Heart left ventricle (tissue), 16 donors: Measurements from ENCODE around the gene RAD51B. TPM values are rescaled to one million over a fixed set of nuclear protein-coding genes. Genes with fewer than 3 reads are reported as not detected.

Source experiments
- ATAC-seq, 4 donors: fragments of 200-7000 bp; cut with Tn5 transposase; one replicate each; pipeline ENCODE4 v1.9.1; 2020 to 2022; ENCODE audit warnings: moderate library complexity in 4 of 4, mild to moderate bottlenecking in 3 of 4, moderate number of reproducible peaks in 1 of 4
- DNase-seq, 5 donors: peaks; one replicate each; pipeline ENCODE4 v3.0.0-alpha.2; 2020
- H3K27ac ChIP-seq, 12 donors: fragments of 200-600 bp; sonication (generic) in 4 of 12; one replicate each; pipeline versions ENCODE4 v1.5.0 to v1.8.0; 2016 to 2022; ENCODE audit warnings: mild to moderate bottlenecking in 2 of 12
- H3K27me3 ChIP-seq, 9 donors: fragments of 200-600 bp; sonication (generic) in 2 of 9; one replicate each; pipeline versions ENCODE4 v1.5.1 to v1.8.0; 2016 to 2022; ENCODE audit warnings: mild to moderate bottlenecking in 3 of 9
- H3K36me3 ChIP-seq, 9 donors: fragments of 200-600 bp; sonication (generic) in 2 of 9; one replicate each; pipeline versions ENCODE4 v1.5.0 to v1.8.0; 2018 to 2022; ENCODE audit warnings: mild to moderate bottlenecking in 2 of 9
- H3K4me1 ChIP-seq, 12 donors: fragments of 200-600 bp; sonication (generic) in 4 of 12; one replicate each; pipeline versions ENCODE4 v1.5.0 to v1.8.0; 2016 to 2022; ENCODE audit warnings: mild to moderate bottlenecking in 3 of 12
- H3K4me3 ChIP-seq, 12 donors: fragments of 200-600 bp; sonication (generic) in 4 of 12; one replicate each; pipeline versions ENCODE4 v1.5.0 to v1.8.0; 2017 to 2022; ENCODE audit warnings: mild to moderate bottlenecking in 9 of 12, moderate library complexity in 4 of 12
- H3K9me3 ChIP-seq, 12 donors: fragments of 200-600 bp; sonication (generic) in 4 of 12; one replicate each; pipeline versions ENCODE4 v1.5.0 to v1.8.0; 2016 to 2022; ENCODE audit warnings: mild to moderate bottlenecking in 1 of 12
- CTCF ChIP-seq, 12 donors: fragments of 200-600 bp; sonication (generic) in 4 of 12; IDR thresholded peaks; one replicate each; pipeline versions ENCODE4 v1.5.0 to v1.8.0; 2018 to 2022; ENCODE audit warnings: antibody characterized with exemption in 12 of 12, mild to moderate bottlenecking in 5 of 12
- POLR2A ChIP-seq, 2 donors: fragments of 450-650 bp; IDR thresholded peaks; one replicate each; pipeline ENCODE4 v1.6.1; 2017; ENCODE audit warnings: antibody characterized with exemption in 2 of 2, mild to moderate bottlenecking in 2 of 2, moderate library complexity in 2 of 2
- WGBS, 4 donors: extraction: QIAGEN DNeasy Blood & Tissue Kit in 2 of 4; methylation state at CpG; one replicate each; pipeline versions ENCODE4 v1.1.5 to v1.1.7; 2013 to 2018; 5-methylcytosine and 5-hydroxymethylcytosine counted together
- intact Hi-C, 10 donors: fragments of 100-400 bp; cut with DNase I; formaldehyde crosslinking; loops; one replicate each; pipeline versions ENCODE4 v1.11.1 to v1.14.2; 2022
- polyA plus RNA-seq, 2 donors: library from polyadenylated mRNA; stranded (reverse); fragments of 200-250 nt; gene quantifications; one replicate each; pipeline ENCODE4 v1.2.3, GENCODE V29; 2013
- total RNA-seq, 9 donors: library from RNA; depleted of rRNA in 2 of 9; stranded (reverse); fragments of >200 nt in 2 of 9; fragmentation: NEBNext Ultra II Directional in 3 of 9; extraction: Animal tissue kit (Norgen Biotek cat#: 25700) in 3 of 9; gene quantifications; one replicate each; pipeline versions ENCODE4 v1.1.0 to v1.2.4, GENCODE V29; 2016 to 2023
- donor health status: ischemic (EF 13 %, LVEDD 7.1; RV severe dilation, severe dysfunction).
- donor health status: healthy with polysubstance abuse.
- donor health status: DM: no; HTN: yes; CAD: no.
- donor health status: DM: no; HTN: no; CAD: no.
- donor health status: ischemic (EF 25% LVEDD 6.9; RV normal size, moderate dysfunction).
- donor health status: ischemic (EF 25% LVEDD 5.7; RV mildly dilated, moderate dysfunction).
- donor health status: healthy.
- donor health status: DM: yes; HTN: yes; CAD: no.
- donor health status: ischemic (EF 35%, LVEDD 5.7; RV mildly dilated, moderate dysfunction).
- donor health status: nonischemic (EF 11% LVEDD 7.7; RV severe dilation, severe dysfunction).
- donor health status: DM: yes; HTN: yes; CAD: no.
- donor health status: PGD.
- donor health status: ischemic (EF 29% LVEDD 5.4; RV normal size, mild dysfunction).
- donor health status: nonischemic (EF 23%, LVEDD 6.1; RV moderate dilation, normal function).

Gene RAD51B
- total and polyA plus RNA-seq, 11 donors = 1.3 to 11.3 (median 3.2) TPM

GRCh38 chr14:68473794-68474193, 654.2 kb downstream of the RAD51B start:
- DNase-seq = no peak
- no peak overlapping the region for H3K27ac ChIP-seq
- H3K36me3 ChIP-seq = no peaks in the 10 kb centered on the region
- peaks cover 0 to 59% (median 10%) of the 10 kb centered on the region in 12 donors for H3K4me1 ChIP-seq
- no peaks in the 10 kb centered on the region for H3K9me3 ChIP-seq
- intact Hi-C loops = no loop called here
- H3K4me3 ChIP-seq = no peak overlapping the region
- no peaks in the 10 kb centered on the region for H3K27me3 ChIP-seq
- 87 to 92% (median 89%) methylated on average over 2 of the region's 2 CpGs for WGBS, 4 donors
- no peak for ATAC-seq
- TF ChIP-seq POLR2A (IDR thresholded peaks at IDR 0.05) = no peak
- no peak for TF ChIP-seq CTCF (IDR thresholded peaks at IDR 0.05)

DNA sequence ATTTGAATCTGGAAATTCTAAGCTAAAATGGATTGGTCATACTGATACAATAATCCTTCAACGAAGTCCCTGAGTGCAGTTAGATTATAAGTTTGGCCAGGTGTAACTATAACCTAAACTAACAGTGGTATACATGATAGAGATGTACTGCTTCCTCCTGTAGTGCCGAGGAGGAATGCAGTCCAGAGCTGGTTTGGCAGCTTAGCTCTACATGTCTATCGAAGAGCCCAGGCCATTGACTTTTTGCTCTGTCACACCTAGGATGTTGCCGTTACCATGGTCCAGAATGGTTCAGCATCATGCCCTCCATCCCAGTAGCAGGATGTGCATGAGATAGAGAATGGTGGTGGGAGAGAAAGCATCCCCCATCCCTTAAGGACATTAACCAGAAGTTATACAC, 655.2 kb downstream of the RAD51B start:
- Histone ChIP-seq H3K27ac (no peak overlapping the region), H3K27me3 (no peaks in the 10 kb centered on the region), H3K4me1 (peaks cover 0 to 54% (median 10%) of the 10 kb centered on the region in 12 donors), H3K9me3 (no peaks in the 10 kb centered on the region), H3K36me3 (no peaks in the 10 kb centered on the region), H3K4me3 (no peak overlapping the region)
- intact Hi-C loops = no loop called here
- no peak for ATAC-seq
- WGBS, 4 donors = 93 to 99% (median 97%) methylated on average over 4 of the region's 4 CpGs
- DNase-seq = no peak
- TF ChIP-seq POLR2A (IDR thresholded peaks at IDR 0.05) (no peak), CTCF (IDR thresholded peaks at IDR 0.05) (no peak)

DNA sequence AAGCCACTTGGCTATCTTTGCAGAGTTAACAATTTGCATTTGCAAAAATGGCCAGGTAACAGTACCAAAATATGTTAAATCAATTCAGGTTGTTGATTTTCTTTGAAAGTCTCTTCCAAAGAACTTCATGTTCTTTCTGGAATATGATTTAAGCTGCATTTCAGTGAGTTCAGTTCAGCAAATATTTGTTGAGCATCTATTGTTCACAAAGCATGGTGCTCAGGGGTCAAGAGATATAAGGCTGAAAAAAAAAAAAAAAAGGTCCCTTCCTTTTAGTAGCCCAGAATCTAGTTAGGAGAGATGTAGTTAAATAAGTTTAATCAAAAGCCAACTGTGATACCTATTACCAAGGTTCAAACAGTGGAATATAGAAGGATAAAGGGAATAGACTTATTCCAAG, 656.2 kb downstream of the RAD51B start:
- ATAC-seq = no peak
- intact Hi-C loops = no loop called here

More for the DNA sequence above, 656.2 kb downstream of the RAD51B start:
- Histone ChIP-seq H3K4me1 (peaks cover 0 to 51% (median 10%) of the 10 kb centered on the region in 12 donors), H3K9me3 (no peaks in the 10 kb centered on the region), H3K27me3 (no peaks in the 10 kb centered on the region), H3K36me3 (no peaks in the 10 kb centered on the region), H3K4me3 (no peak overlapping the region), H3K27ac (peak overlapping the region in 4 of 12 donors; percentile 45 to 90 (median 68))
- DNase-seq = no peak
- TF ChIP-seq POLR2A (IDR thresholded peaks at IDR 0.05) (no peak), CTCF (IDR thresholded peaks at IDR 0.05) (no peak)
